K562 (cell line): ENCODE results near the gene SPSB1. TPM values are rescaled to one million over a fixed set of nuclear protein-coding genes. Genes with fewer than 3 reads are reported as not detected.

Source experiments
- CUX1 ChIP-seq: fragments of 200-800 bp; sonication (Bioruptor generic); IDR thresholded peaks from 2 replicates; pipeline ENCODE4 v1.6.1; 2016; ENCODE audit warnings: missing genetic modification characterization, missing compliant biosample characterization
- ELK1 ChIP-seq: sonication (generic); formaldehyde crosslinking; IDR thresholded peaks from 2 replicates; pipeline ENCODE4 v1.8.1; 2022; ENCODE audit warnings: missing genetic modification reagents
- ID3 ChIP-seq, 2 experiments: fragments of 250-450 bp in 1 of 2; fragments of 450-650 bp in 1 of 2; sonication (Bioruptor Pico) in 1 of 2; IDR thresholded peaks; 2 replicates each; pipeline versions ENCODE4 v1.6.1 to v1.8.0; 2016 to 2021; ENCODE audit warnings: mild to moderate bottlenecking in 2 of 2, moderate library complexity in 2 of 2, missing compliant biosample characterization in 1 of 2, missing genetic modification characterization in 1 of 2
- NR2C2 ChIP-seq, 2 experiments: fragments of 200-800 bp in 1 of 2; sonication (Bioruptor generic) in 1 of 2; sonication (generic) in 1 of 2; formaldehyde crosslinking in 1 of 2; IDR thresholded peaks; 2 replicates each; pipeline versions ENCODE4 v1.6.1 to v1.8.0; 2016 to 2022; ENCODE audit warnings: mild to moderate bottlenecking in 1 of 2, missing compliant biosample characterization in 1 of 2, missing genetic modification characterization in 1 of 2, missing genetic modification reagents in 1 of 2
- PKNOX1 ChIP-seq: fragments of 450-650 bp; IDR thresholded peaks from 2 replicates; pipeline ENCODE4 v1.6.1; 2016
- RAD21 ChIP-seq, 2 experiments: fragments of 250-450 bp in 1 of 2; fragments of 450-650 bp in 1 of 2; sonication (Bioruptor Pico) in 1 of 2; formaldehyde crosslinking in 1 of 2; IDR thresholded peaks in 1 of 2; conservative IDR thresholded peaks in 1 of 2; 2 replicates each; pipeline versions ENCODE4 v1.4.0 to v1.8.0; 2020 to 2022; ENCODE audit warnings: mild to moderate bottlenecking in 2 of 2, moderate library complexity in 1 of 2
- polyA plus RNA-seq, 8 experiments: library from polyadenylated mRNA; depleted of rRNA in 4 of 8; stranded (reverse) in 5 of 8; unstranded in 3 of 8; fragments of >200 nt; fragmentation: Nextera tagmentation in 2 of 8; fragmentation: Illumina TruSeq in 1 of 8; extraction: Ambion mirVana in 2 of 8; extraction: Trizol in 1 of 8; gene quantifications; 2 replicates each; pipeline versions ENCODE4 v1.2.1 to v1.2.3, GENCODE V29; 2011 to 2014; ENCODE audit warnings: inconsistent platforms in 1 of 8, missing spikeins in 1 of 8
- total RNA-seq, 7 experiments: library from RNA; depleted of rRNA in 6 of 7; stranded (reverse); fragments of >200 nt in 6 of 7; fragmentation: Illumina TruSeq in 2 of 7; extraction: Trizol in 2 of 7; gene quantifications; 2 replicates each; pipeline versions ENCODE4 v1.2.1 to v1.2.3, GENCODE V29; 2011 to 2021; ENCODE audit warnings: low replicate concordance in 1 of 7

SPSB1 gene
- total and polyA plus RNA-seq, 9 of the 15 experiments (the other 6 are each of a cell fraction or from before 2014, with no cell fraction given) = 0.06 to 0.35 (median 0.14) TPM; not detected in 6

GRCh38 chr1:9249534-9250410 is 42.9 kb upstream of the SPSB1 start (continued):
- TF ChIP-seq CUX1 (CRISPR knock-in tag) = no peak
- no peak for TF ChIP-seq ELK1 (CRISPR knock-in tag)
- TF ChIP-seq RAD21 (CRISPR knock-in tag; conservative IDR thresholded peaks at IDR 0.05 in 1 of 2, IDR thresholded peaks at IDR 0.05 in 1 of 2) = peak; percentile 10 to 70; a peak in 2 of 4 replicates
- TF ChIP-seq NR2C2 (CRISPR knock-in tag; IDR thresholded peaks at IDR 0.05) = no peak
- TF ChIP-seq NR2C2 (tag; IDR thresholded peaks at IDR 0.05) = 0 out of 2 replicates have a peak, but pooled peaks have one; percentile 30
- peak; percentile 47; the same call in 1 of the 2 replicates for TF ChIP-seq PKNOX1
- TF ChIP-seq ID3 (CRISPR knock-in tag; IDR thresholded peaks at IDR 0.05) = no peak
- TF ChIP-seq ID3 (tag; IDR thresholded peaks at IDR 0.05) = 0 out of 2 replicates have a peak, but pooled peaks have one; percentile 37
